HG03354 (cell line): ENCODE data around the gene STRN3.
A peak's percentile ranks its signal among the peaks of the same experiment; 100 is the strongest.
"Not testable (repeated sequence)": the region's sequence is repeated elsewhere in the genome, so short reads cannot be mapped to it uniquely, and the experiment has no call there.

ENCODE experiments used
- ATAC-seq: cut with Tn5 transposase; IDR thresholded peaks from one replicate; pipeline ENCODE4 v1.9.1; 2021; ENCODE audit warnings: mild to moderate bottlenecking; ENCODE audit not compliant: unreplicated experiment, poor library complexity, severe bottlenecking

The STRN3 gene

DNA sequence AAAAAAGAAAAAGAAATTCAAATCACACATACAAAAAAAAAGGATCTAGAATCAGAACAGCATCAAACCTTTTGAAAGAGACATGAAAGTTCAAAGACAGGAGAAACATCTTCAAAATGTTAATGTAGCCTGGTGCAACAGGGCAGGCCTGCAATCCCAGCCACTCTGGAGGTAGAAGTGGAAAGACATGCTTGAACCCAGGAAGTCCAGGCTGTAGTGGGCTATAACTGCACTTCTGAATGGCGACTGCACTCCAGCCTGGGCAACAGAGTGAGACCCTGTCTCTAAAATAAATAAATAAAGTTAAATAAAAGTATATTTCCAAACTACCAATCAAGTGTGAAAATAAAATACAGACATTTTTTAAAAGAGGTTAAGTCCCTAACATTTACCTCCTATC is 19.5 kb downstream of the STRN3 start:
- ATAC-seq = no peak

DNA sequence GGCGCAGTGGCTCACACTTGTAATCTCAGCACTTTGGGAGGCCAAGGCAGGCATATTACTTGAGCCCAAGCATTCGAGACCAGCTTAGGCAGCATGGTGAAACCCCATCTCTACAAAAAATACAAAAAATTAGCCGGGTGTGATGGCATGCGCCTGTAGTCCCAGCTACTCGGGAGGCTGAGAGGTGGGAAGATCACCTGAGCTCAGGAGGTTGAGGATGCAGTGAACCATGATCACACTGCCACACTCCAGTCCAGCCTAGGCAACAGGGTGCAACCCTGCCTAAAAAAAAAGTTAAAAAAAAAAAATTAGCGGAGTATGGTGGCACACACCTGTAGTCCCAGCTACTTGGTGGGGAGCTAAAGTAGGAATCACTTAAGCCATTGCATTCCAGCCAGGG is 22.2 kb downstream of the STRN3 start:
- ATAC-seq = not testable (repeated sequence)

DNA sequence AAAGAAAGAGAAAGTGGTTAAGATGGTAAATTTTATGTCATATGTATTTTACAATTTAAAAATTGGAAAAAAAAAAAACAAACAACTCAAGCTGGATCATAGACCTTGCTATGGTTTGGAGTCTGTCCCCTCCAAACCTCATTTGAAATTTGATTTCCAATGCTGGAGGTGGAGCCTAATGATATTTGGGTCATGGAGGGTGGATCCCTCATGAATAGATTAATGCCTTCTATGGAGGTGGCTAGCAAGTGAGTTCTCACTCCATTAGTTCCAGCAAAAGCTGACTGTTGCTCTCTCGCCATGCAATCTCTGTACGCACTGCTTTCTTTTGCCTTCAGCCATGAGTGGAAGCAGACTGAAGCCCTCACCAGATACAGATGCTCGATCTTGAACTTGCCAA is 22.9 kb downstream of the STRN3 start:
- ATAC-seq = no peak

DNA sequence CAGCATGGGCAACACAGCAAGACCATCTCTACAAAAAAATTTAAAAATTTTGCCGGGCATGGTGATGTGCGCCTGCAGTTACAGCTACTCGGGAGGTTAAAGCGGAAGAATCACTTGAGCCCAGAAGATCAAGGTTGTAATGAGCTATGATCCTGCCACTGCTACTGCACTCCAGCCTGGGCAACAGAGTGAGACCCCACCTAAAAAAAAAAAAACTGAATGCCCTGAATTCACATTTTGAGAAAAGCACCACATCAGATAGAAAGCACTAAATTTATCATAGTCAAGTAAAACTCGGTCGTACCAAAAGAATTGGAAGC is 24.9 kb downstream of the STRN3 start:
- ATAC-seq = no peak

DNA sequence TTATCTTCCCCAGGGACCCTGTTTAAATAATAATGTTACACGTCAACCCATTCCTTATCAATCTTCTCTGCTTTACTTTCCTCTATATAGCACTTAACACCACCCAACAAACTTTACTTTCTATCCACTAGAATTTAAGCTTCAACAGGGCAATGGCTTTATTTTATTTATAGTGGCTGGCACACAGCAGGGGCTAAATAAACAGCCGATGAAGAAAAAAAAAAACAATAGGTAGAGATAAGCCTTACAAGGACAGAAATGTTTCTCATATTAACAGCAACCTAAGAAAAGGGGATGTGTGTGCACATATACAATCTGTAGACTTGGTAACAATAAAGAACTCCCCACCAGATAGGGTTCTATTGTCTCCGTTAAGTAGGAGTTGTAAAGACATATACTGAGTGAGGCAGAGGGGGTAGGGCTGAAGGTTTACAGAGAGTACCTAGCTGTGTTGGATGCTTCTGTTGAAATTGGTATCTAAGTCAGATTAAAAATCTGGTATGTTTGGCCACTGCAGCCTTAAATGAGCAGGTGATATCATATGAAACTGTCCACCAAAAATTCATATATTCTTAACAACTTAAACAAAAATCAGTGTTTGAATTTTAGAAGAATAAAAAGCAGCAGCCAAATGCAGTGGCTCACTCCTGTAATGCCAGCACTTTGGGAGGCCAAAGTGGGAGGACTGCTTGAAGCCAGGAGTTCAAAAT is 25.4 kb downstream of the STRN3 start:
- ATAC-seq = no peak

DNA sequence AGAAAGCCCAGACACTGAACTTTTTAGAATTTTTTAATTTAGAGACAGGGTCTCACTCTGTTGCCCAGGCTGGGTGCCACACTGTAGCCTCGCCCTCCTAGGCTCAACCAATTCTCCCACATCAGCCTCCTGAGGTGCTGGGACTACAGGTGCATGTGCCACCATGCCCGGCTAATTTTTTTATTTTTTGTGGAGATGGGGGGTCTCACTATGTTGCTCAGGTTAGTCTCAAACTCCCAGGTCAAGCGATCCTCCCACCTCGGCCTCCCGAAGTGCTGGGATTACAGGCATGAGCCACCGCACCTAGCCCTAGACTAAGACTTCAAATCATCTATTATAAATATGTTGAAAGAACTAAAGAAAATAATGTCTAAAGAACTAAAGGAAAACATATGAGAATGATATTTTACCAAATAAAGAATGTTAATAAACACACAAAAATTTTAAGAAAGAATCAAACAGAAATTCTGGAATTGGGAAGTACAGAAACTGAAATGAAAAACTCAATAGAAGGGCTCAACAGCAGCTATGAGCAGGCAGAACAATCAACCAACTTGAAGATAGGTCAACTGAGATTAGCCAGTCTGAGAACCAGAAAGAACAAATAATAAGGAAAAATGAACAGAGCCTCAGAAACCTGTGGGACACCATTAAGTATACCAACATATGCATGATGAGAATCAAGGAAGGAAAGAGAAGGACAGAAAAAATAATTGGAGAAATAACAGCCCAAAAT is 27.0 kb downstream of the STRN3 start:
- ATAC-seq = no peak

DNA sequence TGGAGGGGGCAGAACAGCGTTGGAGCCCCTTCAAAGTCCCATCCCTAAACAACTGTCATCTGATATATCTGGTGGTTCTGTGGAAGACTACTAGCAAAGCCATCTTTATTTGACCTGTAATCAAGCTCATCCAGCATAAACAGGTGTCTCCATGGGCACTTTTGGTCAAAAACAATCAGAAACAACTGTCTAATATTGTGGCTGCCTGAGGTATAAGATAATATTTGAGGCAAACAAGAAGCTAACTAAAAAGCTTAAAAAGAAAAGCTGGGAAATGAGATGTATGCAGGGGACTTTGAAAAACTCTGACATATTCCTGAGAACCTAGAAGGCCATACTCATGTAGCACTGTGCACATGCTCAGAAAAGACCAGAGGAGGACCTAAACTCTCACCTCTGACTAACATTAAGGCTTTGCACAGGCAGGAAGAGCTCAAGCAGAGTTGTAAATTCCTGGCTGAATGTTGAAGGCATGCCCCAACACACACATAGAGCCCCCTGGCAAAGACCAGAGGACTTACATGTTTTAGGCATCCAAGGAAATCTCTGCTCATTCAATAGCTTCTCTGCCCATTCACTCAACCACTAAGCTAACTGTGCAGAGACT is 28.0 kb downstream of the STRN3 start:
- no peak for ATAC-seq

DNA sequence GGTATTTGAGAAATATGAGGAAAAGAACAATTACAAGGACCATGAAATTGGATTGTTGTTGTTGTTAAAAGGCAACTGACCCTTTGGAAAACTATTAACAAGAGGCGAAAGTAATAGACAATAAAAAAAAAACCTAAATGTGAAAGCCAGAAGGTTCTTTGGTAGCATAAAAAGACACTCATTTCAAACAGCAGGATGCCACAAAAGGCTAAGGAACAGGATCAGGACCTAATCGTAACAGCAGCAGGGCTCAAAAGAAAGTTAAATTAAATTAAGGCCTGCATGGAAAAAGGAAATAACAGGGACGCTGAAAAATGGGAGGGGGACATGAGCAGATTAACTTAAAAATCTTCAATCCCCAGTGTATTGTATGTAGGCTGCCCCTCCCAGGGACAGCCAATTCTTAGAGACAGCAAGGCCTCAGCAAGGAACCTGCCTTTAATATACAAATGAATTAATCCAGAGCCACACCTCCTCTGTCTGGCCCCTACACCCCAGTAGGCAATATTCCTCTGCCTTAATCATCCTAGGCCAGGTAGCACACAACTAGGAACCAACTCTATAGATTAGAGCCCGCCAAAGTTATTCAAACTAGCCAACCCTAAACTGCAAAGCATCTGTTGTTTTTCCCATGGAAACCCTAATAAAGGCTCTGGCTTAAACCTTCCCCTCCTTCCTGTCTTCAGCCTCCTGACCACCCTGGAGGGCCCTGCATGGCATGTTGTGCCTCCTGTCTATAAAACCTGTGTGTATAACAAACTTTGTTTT is 29.1 kb downstream of the STRN3 start:
- ATAC-seq = no peak

DNA sequence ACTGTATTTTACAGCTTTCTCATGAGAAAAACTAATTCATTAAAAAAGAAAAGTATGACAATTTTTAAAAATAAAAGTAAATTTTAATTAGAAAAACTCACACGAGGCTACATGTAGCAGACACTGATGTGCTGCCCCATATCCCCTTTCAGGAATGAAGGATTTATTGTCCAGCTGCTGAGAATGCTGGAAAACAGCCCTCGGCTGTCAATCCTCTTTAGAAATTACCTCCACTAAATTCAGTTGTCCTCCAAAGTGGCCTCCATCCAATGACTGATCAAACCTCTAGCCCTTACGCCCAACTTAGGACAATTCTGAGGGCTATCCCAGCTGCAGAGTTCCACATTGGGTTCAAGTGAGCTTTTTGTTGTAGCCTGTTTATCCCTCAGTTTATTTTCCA is 30.5 kb downstream of the STRN3 start:
- no peak for ATAC-seq

DNA sequence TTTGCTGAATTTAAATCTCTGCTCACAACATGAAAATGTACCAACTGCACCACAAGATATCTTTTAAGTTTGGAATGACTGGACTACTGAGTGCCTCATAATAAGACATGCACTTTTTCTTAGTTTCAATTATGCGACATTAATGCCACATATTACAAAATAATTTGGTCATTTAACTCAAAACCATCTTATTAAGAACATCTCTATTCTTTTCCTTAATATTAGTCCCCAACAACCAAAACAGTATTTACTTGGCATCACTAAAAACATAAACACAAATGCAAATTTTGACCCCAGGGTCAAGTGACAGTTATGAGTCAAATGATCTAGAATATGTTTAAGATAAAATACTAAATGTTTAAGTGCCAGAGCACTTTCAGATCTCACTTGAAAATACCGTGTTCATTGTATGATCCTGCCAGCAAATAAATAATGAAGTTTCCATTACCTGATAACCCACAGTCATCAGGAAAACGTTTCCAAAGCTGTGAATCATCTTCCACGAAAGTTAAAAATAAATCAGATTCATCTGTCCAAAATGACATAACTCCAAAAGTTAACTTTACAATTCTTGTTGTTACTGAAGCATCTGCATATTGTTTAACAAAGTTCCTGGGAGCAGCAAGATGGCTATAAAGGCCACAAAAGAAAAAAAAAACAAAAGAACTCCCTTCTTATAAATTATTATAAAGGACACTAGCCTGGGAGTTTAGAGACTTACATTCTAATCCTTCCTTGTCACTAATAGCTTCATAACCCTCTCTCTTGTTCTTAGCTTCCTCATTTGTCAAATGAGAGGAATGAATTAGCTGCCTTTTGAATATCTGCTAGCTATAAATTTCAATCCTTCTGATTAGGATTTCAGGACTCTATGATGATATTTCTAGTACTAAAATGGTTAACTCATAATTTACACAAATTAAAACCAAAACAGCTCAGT is 31.2 kb downstream of the STRN3 start:
- peak; percentile 85 for ATAC-seq

DNA sequence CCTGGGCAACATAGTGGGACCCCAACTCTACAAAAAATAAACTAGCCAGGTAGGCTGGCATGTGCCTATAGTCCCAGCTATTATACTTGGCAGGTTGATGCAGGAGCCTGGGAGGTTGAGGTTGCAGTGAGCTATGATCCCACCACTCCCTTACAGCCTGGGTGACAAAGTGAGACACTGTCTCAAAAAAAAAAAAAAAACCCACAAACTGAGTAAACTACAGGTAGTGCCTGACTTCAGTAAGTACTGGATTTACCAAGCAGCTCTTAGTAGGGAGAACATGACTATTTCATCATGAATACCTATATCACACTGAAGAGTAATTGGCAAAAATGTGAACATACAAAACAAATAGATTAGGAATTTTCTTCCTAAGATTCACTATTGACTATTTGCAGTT is 33.1 kb downstream of the STRN3 start:
- no peak for ATAC-seq

DNA sequence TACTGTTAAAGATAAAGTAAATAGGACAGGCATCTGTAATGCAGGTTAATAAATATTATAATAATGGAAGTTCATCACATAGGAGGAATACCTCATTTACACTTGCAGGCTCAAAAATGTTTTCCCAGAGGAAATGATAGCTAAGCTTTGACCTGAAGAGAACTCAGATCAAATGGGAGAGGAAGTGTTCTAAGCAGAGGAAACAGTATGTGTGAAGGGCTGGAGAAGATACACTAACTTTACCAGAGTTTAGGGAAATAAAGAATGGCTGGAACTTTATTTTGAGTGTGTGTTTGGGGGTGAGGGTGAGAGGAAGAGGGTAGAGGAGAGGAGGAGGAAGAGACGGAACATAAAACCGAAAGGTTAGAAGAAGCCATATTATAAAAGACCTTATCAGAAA is 34.8 kb downstream of the STRN3 start:
- no peak for ATAC-seq

DNA sequence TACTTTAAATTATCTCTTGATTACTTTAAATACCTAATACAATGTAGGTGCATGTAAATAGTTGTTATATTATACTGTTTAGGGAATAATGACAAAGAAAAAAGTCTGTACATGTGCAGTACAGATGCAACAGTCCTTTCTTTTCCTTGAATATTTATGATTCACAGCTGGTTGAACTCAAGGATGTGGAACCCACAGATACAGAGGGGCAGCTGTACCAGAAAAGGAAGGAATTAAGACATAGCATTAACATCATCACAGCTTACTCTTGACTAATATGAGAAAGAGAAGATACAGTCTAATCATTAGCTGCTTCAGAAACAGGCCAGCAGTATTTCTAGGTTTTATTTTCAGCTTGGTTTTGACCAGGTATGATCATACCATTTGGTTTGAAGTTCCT is 35.4 kb downstream of the STRN3 start:
- ATAC-seq = no peak

DNA sequence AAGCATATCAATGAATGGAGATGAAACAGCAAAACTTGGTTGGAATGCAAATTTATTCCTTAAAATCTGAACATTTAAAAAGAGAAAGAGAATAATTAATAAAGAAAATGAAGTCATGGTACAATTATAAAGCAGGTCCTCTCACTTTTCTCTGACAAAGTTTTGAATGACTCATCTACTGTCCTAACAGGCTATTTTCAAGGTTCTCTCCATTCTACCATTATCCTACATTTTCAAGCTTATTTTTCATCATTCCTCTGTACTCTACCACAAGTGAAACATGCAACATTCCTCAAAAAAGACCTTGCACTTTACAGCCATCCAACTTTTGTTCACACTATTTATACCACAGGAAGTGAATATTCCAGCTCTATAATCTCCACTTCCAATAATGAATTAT is 37.7 kb downstream of the STRN3 start:
- no peak for ATAC-seq

DNA sequence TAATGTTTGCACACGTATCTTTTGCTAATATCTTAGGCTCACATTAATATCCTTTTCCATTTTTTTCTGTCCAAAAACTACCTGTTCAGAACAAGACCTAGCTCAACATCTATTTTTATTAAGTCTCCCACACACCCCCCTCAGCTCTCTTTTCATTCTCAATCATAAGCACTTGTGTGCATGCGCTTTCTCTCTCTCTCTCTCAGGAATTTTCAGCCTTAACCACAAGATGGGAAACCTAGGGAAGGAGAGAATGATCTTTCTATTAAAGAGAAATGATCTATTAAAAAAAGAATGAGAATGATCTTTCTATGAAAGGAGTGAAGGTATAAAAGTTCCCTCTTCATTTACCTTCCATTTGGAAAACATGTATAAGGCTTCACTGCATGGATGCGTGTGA is 40.4 kb downstream of the STRN3 start:
- ATAC-seq = no peak

DNA sequence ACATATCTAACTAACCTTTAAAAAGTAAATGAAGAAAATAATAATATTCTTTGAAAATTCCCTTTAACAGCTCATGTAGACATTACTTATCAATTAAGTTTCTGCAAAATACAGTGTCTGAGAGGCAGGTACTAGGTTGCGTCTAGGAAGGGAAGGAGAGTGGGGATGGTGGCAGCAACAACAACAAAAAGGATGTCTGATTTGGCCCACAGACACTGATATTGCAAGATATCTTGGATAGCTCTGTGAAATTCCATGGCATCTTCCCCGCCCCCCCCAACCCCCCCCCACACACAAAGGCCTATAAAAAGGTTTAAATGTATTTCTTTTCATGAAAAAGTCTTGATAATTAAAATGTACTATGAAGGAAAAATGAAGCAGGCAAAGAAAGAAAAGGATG is 42.3 kb downstream of the STRN3 start:
- ATAC-seq = no peak

DNA sequence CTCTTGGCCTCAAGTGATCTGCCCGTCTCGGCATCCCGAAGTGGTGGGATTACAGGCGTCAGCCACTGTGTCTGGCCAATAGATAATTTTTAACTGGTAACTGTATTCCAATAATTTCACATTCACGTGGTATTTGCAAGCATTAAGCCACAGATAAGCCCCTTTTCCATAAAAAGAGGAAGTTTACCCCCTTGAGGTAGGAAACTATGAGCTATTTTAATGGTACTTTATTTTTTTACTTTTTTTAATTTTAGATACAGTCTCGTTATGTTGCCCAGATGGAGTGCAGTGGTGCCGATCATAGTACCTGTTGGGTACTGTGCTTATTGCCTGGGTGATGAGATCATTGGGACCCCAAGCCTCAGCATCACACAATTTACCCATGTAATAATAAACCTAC is 43.6 kb downstream of the STRN3 start:
- no peak for ATAC-seq

DNA sequence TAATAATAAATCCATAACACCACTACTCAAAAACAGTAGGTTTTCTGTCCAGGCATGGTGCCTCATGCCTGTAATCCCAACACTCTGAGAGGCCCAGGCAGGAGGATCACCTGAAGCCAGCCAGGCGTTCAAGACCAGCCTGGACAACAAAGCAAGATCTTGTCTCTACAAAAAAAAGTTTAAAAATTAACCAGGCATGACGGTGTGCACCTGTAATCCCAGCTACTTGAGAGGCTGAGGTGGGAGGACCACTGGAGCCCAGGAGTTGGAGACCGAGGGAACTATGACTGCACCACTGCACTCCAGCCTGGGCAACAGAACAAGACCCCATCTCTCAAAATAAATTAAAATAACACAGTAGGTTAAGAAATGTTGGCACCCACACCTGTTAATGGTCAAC is 45.2 kb downstream of the STRN3 start:
- no peak for ATAC-seq

DNA sequence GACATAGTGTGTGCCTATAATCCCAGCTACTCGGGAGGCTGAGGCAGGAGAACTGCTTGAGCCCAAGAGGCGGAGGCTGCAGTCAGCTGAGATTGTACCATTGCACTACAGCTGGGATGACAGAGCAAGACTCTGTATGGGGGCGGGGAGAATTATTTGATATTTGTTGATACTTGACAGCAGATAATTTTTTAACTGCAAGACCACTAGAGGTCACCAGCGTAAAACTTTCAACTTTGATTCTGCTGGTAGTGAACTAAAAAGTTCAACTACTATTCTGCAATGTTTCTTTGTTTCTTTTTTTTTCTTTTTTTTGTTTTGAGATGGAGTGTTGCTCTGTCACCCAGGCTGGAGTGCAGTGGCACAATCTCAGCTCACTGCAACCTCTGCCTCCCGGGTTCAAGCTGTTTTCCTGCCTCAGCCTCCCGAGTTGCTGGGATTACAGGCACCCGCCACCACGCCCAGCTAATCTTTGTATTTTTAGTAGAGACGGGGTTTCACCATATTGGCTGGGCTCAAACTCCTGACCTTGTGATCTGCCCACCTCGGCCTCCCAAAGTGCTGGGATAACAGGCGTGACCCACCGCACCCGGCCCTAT is 46.0 kb downstream of the STRN3 start:
- ATAC-seq = peak; percentile 73
